GM10847 (cell line): ENCODE results near the gene FNDC3B.

ENCODE experiments used
- POLR2A ChIP-seq: IDR thresholded peaks from 2 replicates; pipeline ENCODE4 v1.6.1; 2011; ENCODE audit not compliant: insufficient read length; ENCODE audit errors: extremely low read depth

The FNDC3B gene

GRCh38 chr3:172163320-172163719 is 123.9 kb downstream of the FNDC3B start:
- no peak for TF ChIP-seq POLR2A

- TF ChIP-seq POLR2A = no peak
Observed at GRCh38 chr3:172164620-172165362, 125.4 kb downstream of the FNDC3B start.

GRCh38 chr3:172166261-172166660 is 126.9 kb downstream of the FNDC3B start:
- no peak for TF ChIP-seq POLR2A

- no peak for TF ChIP-seq POLR2A
Observed at GRCh38 chr3:172166890-172167289, 127.5 kb downstream of the FNDC3B start.

GRCh38 chr3:172167892-172168648 is 128.7 kb downstream of the FNDC3B start:
- TF ChIP-seq POLR2A = no peak

- TF ChIP-seq POLR2A = no peak
Observed at GRCh38 chr3:172170073-172170709, 130.8 kb downstream of the FNDC3B start.

- no peak for TF ChIP-seq POLR2A
Observed at GRCh38 chr3:172170841-172171240, 131.5 kb downstream of the FNDC3B start.

GRCh38 chr3:172171396-172172075 is 132.2 kb downstream of the FNDC3B start:
- TF ChIP-seq POLR2A = no peak

GRCh38 chr3:172173316-172174254 is 134.2 kb downstream of the FNDC3B start:
- TF ChIP-seq POLR2A = no peak

GRCh38 chr3:172174513-172175253 is 135.3 kb downstream of the FNDC3B start:
- TF ChIP-seq POLR2A = no peak

GRCh38 chr3:172175254-172175599 is 135.8 kb downstream of the FNDC3B start:
- TF ChIP-seq POLR2A = no peak

GRCh38 chr3:172176061-172176770 is 136.8 kb downstream of the FNDC3B start:
- TF ChIP-seq POLR2A = no peak

GRCh38 chr3:172177046-172177445 is 137.7 kb downstream of the FNDC3B start:
- TF ChIP-seq POLR2A = no peak

GRCh38 chr3:172177803-172178316 is 138.5 kb downstream of the FNDC3B start:
- TF ChIP-seq POLR2A = no peak
